ENCODE results near the gene CYREN.
A peak's percentile ranks its signal among the peaks of the same experiment; 100 is the strongest.
"Not testable (repeated sequence)": the region's sequence is repeated elsewhere in the genome, so short reads cannot be mapped to it uniquely, and the experiment has no call there.

The CYREN gene

DNA sequence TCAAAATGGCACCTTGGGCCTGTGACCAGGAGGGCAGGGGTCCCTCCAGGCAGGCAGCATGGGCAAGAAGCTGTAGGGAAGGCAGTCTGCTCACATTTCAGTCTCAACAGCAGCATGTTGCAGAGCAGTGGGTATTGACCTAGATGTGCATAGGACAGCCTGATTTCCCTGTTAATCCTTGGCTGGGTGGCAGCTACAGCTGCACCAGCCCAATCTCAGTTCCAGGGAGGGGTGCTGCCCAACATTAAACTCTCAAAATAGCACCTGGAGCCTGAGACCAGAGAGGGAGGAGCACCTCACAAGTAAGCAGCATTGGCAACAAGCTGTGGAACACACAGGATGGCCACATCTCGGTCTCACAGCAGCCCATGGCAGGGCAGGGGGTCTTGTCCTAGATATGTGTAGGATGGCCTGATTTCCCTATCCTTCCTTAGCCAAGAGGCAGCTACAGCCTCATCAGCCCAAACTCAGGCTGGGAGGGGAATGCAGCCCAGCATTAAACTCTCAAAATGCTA lies 12.3 kb downstream of the CYREN start:
- DNase-seq, result no peak

DNA sequence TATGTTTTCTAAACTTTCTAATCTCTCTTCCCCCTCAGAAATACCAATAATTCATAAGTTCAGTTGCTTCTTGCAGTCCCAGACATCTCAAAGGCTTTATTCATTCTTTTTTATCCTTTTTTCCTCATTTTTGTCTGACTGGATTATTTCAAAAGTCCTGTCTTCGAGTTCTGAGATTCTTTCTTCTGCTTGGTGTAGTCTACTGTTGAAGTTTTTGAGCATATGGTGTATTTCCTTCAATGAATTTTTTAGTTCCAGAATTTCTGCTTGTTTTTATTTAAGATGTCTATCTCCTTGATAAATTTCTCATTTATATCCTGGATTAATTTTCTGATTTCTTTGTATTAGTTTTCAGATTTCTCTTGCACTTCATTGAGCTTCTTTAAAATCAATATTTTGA lies 14.2 kb downstream of the CYREN start:
- DNase-seq, result no peak

DNA sequence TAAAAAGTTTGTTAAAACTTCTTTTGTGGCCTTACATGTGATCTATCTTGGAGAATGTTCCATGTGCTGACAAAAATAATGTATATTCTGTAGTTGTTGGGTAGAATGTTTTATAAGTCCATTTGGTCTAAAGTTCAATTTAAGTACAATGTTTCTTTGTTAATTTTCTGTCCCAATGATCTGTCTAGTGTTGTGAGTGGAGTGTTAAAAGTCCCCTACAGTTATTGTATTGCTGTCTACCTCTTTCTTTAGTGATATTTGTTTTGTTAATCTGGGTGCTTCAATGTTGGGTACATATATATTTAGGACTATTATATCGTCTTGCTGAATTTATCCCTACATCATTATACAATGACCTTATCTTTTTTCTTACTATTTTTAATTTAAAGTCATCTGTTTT lies 15.8 kb downstream of the CYREN start:
- DNase-seq, result no peak

DNA sequence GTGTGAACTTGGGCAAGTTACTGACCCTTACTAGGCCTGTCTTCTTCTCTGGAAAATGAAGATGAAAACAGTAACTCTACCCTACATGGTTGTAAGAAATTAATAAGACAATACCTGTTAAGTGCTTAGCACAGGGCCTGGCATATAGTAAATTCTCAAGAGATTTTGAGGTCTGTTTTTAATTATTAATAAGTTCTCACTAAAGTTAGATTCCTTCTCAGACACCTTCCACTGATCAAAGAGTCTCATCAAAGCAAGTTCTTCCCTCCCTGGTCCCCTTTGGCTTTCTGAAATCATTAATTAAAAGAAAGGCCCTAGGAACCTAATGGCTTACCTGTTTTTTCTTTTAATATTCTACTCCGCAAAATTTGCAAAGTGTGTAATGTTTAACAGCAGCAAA lies 18.1 kb downstream of the CYREN start:
- DNase-seq, result no peak

DNA sequence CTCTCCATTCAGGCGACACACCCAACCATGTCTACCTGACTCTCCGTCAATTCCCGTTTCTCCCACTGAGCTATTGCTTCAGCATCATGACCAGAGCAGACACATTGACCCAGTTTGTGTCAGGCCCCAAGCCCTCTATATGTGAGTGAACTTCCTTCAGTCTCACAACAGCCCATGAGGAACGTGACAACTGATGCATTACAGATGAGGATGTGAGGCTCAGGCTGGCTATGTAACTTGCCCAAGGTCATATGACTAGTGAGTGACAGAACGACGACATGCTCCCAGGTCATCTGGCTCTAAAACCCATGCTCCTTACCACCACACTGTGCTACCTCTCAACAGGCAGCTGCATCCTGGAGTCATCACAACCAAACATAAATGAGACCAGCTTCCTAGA lies 19.0 kb downstream of the CYREN start:
- no peak for DNase-seq

DNA sequence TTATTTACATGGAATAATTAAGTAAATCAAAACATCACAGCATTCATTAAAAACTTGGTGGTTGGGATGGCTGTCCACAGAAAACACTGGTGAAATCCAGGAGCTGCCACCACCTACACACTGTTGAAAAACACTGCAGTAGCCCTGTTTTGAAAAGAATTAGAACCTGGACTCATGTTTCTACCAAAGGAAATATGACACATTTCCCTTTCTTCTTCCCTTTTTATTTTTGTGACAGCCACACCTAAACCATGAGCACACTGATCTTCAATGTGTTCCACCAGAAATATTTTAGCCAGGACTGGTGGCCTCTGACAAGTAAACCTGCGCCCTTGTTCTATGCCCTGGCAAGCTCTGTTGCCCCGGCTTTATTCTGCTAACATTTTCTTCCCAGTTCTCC lies 19.4 kb downstream of the CYREN start:
- no peak for DNase-seq

DNA sequence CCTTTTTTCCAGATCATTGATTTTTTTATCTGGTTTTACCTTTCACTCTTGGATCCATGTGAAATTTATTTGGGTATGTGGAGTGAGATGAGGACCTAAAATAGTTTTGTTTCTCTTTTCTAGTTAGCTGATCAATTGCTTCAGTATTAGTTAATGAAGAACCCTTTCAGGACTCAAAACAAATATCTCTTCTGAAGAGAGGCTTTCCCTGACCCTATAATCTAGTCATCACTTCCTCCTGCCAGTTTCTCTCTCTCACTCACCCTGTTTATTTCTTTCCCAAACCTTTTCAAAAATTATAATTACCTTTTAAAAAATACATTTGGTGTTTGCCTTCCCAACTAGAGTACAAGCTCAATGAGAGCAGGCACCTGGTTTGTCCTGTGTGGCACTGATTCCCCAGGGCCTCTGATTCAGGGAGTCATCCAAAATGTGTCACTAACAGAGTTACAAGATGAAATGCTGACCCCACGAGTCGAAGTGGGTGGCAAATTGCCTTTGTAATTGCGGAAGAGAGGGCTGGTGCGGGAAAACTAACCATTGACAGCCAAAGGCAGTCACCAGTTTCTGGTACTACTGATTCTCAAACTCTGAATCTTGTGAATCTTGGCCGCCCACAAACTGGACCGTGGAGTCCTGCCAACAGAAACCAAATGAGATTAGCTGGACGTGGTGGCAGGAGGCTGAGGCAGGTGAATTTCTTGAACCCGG lies 20.3 kb downstream of the CYREN start:
- DNase-seq, result no peak

DNA sequence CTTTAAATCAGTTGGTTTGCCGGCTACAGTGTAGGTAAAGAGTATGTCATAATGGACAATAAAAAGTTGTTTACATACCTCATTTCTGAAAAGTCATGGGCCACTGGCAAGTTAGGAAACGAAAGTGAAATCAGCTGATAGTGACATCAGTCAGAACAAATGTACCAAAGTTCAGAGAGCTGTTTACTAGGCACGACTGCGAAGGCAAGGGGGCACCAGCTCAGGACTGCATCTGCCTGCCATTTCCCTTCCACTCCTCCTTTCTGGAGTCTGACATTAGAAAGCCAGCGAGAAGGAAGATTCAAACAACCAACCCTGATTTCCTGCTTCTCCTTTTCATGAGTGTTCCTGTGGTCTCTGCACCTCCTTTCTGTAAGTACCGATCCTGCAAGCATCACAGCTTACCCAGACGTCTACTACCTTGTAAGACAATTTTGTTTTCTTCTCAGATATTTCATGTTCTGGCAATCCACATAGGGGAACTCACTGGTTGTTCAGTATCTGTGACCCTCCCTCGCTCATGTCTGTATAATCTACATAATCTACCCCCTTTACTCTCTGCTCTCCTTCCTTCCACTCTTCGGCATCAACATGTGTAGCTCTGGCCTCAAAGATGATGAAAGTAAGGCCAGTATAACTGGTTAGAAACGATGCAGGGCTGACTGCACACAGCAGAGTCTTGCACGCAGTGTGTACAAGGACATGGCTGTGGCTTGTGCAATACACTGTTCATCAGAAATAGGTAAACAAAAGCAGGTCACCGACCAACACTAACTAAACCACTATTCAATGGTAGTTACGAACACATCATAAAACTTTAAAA lies 22.4 kb downstream of the CYREN start, which contains the start of gene TMEM140:
TMEM140 (plus strand) TSS at position 174 of the 823 bp plus-strand sequence. CDS start 16,370 bp downstream, outside the sequence.
- peak; percentile 76 for DNase-seq

DNA sequence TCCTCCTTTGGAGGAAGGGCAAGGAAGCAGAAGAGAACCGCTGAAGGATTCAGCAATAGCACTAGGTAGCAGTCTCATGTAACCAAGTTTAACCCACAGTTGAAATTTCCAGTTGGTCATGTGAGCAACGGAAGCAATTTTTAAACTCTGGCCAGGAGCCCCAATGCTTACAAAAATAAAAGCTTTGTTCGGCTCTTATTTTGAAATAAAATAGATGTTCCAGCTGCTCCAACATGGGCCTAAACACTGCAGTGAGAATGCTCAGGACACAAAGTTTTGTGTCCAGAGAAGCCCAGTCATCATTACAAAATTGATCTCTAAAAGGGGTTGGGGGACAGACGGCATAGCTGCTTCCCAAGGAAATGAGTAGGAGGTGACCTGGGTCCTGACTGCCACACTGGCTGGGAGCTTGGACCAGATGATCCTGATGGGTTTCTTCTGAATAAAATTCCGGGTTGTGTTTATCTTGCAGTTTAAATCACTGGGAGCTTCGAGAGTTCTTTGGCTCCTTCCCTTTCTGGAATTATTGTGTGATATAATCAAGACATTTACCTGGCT lies 23.1 kb downstream of the CYREN start:
- peak; percentile 48 for DNase-seq

DNA sequence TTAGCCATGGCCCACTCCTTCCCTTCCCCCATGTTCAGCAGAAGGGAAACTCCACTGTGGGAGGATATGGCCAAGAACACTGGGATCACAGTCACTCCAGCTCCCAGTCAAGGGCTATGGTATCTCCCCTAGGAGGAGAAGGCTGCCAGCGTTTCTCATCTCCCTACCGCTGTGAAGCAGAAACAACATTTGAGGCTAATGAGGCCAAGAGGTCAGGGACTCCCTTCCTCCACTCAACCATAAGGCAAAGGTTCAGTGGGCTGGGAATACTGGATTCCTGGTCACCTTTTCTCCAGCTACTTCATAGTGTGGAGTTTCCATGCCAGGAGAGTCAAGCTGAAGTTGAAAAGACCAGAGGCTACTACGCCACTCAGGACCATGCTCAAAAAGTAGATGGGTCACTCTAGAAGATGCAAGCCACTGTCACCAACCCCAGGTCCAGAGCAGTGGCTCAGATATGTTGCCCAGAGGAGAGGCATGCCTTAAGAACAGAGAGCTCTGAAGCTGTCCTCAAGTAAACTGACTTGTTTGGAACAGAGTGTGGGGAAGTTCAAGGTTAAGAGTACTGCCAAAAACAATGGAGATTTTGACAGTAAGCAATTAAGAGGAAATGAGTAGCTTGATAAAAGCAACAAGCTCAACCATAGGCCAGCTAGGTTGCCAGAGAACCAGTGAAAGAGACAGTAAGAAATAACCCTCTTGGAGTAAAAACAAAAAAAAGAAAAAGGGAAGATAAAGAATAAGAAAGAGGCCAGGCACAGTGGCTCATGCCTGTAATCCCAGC lies 26.4 kb downstream of the CYREN start:
- no peak for DNase-seq

DNA sequence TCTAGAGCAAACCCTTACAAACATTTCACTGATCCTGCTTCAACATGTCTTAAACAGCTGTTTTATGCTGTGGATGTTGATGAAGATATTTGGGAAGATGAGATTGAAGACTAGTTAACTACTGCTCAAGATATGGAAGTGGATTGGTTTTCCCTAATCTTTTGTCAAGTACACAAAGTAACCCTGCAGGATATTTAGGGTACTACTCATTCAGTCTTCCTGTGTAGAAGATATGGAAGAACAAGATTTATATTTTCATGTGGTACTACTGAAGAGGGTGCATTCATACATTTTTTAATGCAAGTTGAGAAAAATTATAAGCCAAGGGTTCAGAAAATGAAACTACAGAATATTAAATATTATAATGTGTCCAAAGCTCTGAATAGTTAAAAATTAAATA lies 40.9 kb downstream of the CYREN start:
- DNase-seq, result no peak

DNA sequence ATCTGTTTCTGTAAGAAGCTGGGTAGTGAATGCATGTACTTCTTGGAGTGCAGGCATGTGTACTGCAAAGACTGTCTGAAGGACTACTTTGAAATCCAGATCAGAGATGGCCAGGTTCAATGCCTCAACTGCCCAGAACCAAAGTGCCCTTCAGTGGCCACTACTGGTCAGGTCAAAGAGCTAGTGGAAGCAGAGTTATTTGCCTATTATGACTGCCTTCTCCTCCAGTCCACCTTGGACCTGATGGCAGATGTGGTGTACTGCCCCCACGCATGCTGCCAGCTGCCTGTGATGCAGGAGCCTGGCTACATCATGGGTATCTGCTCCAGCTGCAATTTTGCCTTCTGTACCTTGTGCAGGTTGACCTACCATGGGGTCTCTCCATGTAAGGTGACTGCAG lies 41.6 kb downstream of the CYREN start:
- no peak for DNase-seq

DNA sequence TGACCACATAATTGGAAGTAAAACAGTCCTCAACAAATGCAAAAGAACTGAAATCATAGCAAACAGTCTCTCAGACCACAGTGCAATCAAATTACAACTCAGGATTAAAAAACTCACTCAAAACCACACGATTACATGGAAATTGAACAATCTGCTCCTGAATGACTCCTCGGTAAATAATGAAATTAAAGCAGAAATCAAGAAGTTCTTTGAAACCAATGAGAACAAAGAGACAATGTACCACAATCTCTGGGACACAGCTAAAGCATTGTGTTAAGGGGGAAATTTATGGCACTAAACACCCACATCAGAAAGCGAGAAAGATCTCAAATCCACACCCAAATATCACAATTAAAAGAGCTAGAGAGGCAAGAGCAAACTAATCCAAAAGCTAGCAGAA lies 45.9 kb downstream of the CYREN start:
- not testable (repeated sequence) for DNase-seq

DNA sequence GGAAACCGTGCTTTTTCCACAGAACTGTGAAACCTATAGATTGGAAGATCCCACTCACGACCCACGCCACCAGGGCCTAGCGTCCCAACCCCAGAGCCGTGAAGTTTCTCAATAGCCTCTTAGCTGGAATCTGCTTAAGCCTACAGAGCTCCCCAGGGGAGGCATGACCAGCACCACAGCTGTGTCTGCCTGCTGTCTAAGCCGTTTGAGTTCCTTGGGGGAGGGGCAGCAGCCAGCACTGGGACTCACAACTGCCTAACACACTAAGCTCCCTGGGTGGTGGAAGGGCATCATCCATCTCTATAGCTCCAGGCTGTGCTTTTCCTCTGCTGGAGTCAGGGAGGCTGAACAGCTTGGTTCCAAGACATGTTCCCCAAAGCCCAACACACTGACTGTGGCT lies 48.6 kb downstream of the CYREN start:
- DNase-seq, result no peak

DNA sequence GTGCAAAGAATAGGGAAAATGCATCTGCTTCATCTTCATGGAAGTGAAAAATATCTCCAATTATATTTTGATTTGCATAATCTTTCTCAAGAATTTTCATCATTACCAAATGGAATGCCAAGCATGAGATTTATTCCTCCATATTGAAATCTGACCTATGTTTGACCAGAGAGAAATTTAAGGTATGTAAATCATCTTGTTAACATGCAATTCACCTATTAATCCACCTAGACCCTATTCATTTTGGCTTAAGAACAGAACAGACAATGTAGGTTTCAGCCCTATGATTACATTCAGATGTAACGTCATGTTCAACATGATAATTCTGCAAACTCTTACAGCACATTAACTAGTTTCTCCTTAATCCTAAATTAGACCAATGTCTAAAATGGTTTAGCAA lies 53.4 kb downstream of the CYREN start:
- DNase-seq, result no peak

Measured in CD4-positive, alpha-beta T cell treated with Interleukin-12 subunit alpha and Interleukin-12 subunit beta, for 1 hour (primary cell).